ENCODE data around the gene CEACAM18.

Gene CEACAM18

DNA sequence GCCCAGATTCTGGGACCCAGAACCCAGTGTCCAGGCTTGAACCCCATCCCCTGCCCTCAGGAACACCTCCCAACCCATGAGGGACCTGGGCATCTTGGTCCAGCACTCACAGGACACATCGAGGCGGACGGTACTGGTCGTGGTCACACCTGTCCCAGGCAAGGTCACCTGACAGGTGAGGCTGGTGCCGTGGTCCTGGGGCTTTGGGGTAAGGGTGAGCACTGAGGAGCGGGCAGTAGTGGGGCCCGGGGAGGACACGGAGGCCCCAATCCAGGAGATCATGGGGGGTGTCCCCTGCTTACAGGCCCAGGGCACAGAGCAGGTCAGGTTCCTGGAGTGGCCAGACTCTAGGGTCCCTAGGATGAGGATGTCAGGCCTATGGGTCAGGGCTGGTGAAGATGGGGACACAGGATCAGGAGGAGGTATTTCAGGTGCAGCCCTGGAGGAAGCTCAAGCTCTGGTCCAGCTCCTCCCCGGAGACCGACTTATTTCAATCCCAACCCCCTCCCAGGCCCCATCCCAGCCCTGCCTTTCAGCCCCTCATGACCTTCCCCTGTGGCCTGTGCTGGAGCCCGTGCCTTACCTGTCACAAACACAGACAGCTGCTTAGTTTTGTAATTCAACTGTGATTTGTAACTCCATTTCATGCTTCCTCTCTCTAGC is 20.9 kb upstream of the CEACAM18 start:
- TF ChIP-seq, protein P1, sequence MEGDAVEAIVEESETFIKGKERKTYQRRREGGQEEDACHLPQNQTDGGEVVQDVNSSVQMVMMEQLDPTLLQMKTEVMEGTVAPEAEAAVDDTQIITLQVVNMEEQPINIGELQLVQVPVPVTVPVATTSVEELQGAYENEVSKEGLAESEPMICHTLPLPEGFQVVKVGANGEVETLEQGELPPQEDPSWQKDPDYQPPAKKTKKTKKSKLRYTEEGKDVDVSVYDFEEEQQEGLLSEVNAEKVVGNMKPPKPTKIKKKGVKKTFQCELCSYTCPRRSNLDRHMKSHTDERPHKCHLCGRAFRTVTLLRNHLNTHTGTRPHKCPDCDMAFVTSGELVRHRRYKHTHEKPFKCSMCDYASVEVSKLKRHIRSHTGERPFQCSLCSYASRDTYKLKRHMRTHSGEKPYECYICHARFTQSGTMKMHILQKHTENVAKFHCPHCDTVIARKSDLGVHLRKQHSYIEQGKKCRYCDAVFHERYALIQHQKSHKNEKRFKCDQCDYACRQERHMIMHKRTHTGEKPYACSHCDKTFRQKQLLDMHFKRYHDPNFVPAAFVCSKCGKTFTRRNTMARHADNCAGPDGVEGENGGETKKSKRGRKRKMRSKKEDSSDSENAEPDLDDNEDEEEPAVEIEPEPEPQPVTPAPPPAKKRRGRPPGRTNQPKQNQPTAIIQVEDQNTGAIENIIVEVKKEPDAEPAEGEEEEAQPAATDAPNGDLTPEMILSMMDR (IDR thresholded peaks at IDR 0.05; ENCODE audit: extremely low read depth, missing control alignments) = no peak
- no peak for DNase-seq (ENCODE audit: low spot score)

DNA sequence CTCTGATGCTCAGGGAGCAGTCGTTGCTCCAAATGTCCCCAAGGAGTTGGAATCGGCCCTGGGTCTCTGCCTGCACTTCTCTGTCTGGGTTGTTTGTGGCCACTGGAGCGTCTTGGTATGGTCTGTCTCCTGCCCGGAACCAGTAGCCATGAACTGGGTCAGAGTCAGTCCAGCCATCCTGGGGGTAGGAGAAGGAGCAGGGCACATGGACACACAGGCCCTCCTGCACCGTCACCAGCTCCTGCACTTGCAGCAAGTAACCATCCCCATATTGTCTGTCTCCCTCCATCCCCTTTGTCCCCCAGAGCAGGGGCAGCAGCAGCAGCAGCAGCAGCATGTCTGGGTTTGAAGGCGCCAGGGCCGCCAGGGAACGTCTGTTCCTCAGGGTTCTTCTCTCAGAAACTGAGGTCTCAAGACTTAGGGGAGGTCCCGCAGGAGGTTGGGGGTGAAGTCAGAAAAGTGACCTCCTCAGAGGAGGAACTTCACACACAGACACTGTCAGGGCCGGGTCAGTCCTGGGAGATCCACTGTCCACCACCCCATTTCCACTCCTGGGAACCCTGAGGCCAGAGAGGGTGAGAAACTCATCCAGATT is 20.2 kb upstream of the CEACAM18 start, which contains the start of gene SIGLEC8:
SIGLEC8 (minus strand) TSS at position 404 of the 595 bp plus-strand sequence; CDS start at position 337, 67 bp downstream.
- TF ChIP-seq, protein P1 (IDR thresholded peaks at IDR 0.05; ENCODE audit: extremely low read depth, missing control alignments) = no peak
- no peak for DNase-seq (ENCODE audit: low spot score)

DNA sequence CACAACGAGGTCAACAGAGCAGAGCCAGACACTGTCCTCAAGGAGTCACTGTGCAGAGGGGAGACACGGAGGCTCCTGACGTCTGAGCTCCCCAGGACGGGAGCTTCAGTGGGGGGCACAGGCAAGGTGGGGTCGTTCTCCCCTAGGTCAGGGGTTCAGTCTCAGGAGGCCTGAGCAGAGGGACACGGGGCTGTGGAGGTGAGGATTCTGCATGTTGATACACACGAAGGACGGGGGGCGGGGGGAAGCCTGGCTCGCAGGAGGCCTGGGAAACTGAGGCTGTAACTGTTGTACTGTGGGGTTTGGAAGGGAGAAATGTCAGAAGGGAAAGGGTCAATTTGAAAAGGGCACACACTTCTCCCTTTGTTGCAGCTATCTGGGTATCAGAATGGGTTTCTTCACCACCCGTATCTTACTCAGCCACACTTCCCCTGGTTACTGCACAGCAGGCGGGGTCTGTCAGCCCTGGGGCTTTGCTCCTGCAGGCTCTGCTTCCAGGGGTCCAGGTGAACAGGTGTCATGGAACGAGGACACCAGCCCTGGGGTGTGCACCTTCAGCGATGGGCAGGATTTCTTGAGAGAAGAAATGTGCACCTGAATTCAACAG is 19.3 kb upstream of the CEACAM18 start:
- no peak for DNase-seq (ENCODE audit: low spot score)
- TF ChIP-seq, protein P1 (IDR thresholded peaks at IDR 0.05; ENCODE audit: extremely low read depth, missing control alignments) = no peak

DNA sequence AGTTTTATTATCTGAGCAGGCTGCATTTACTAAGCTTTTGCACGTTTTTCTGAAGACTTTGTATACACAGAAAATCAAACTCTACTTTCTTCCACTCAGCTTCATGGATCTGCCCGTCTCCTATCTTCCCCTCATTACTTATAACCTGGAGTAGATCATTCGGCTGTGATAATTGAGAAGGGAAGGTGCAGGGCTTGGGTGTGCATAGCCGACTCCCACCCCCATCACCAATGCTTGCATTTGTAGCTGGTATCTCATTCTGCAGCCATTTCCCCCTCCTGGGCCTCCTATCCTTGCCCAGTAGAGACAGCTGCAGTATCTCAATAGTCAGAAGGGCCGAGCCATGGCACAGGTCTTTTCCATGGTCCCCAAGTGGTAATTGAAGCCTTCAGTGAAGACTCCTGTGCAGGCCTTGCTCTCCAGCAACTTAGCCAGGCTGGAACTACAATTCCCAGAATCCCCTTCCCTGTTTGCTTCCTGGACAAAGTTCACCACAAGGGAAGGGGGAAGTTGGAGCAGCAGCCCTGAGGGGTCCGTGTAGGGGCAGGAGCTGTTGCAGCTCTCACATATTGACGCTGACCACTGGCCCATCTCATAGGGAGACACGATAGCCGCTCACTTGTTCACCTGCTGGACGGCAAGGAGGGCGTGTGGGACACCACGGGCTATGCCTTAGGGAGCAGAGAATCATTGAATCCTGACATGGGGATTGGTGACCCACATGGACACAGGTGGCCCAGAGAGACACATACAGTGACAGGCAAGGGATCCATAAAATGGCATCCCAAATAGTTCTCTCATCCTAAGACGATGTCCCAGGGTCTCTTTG is 18.0 kb upstream of the CEACAM18 start:
- TF ChIP-seq, protein P1 (IDR thresholded peaks at IDR 0.05; ENCODE audit: extremely low read depth, missing control alignments) = no peak

DNA sequence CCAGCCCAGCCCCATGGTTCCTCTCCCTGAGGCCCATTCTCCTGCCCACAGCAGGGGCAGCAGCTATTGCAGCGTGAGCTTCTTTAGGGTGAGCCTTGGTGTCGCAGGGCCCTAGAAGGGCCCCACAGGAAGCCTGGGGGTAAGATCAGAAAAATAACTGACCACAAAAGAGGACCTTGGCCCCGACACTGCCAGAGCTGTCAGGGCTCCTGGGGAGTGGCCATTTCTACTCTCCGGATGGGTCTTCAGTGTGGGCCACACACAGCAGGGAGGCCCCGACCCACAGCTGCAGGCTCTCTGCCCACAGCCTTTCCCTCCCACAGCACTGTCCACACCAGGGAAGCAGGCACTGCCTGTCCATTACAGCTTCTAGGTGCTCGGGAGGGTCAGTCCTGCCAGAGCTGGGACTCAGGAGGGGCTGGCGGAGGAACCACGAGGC is 16.6 kb upstream of the CEACAM18 start:
- TF ChIP-seq, protein P1 (IDR thresholded peaks at IDR 0.05; ENCODE audit: extremely low read depth, missing control alignments) = no peak
- DNase-seq (ENCODE audit: low spot score) = no peak

More for the DNA sequence above, 18.0 kb upstream of the CEACAM18 start:
- DNase-seq (ENCODE audit: low spot score) = no peak

DNA sequence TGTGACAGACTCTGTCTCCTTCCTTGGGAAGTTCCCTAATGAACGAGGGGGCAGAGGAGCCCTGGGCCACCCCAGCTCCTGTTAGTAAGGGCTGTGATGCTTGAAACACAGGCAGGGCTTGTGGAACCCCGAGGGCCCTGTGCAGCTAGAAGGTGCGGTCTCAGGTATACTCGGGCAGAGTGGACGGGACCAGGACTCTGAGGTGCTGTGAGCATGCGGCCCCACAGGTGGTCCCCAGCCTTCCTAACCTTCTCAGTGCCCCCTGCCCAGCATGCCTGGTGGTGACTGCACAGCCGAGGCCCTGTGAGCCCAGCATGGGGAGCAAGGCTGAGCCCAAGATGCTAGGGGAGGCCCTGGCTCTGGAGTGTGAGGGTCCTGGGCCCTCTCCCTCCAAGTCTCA is 16.1 kb upstream of the CEACAM18 start:
- TF ChIP-seq, protein P1 (IDR thresholded peaks at IDR 0.05; ENCODE audit: extremely low read depth, missing control alignments) = no peak
- no peak for DNase-seq (ENCODE audit: low spot score)

Data from GM20000 (cell line).